GM21515 (cell line): Measurements from ENCODE around the gene VWA1.
A peak's percentile ranks its signal among the peaks of the same experiment; 100 is the strongest.
"Not testable (repeated sequence)": the region's sequence is repeated elsewhere in the genome, so short reads cannot be mapped to it uniquely, and the experiment has no call there.

Source experiments
- ATAC-seq: cut with Tn5 transposase; IDR thresholded peaks from one replicate; pipeline ENCODE4 v1.9.1; 2021; ENCODE audit not compliant: unreplicated experiment

The VWA1 gene

GRCh38 chr1:1402901-1403392 is 32.5 kb upstream of the VWA1 start:
- not testable (repeated sequence) for ATAC-seq

GRCh38 chr1:1403653-1404052 is 31.8 kb upstream of the VWA1 start:
- ATAC-seq, result no peak

- no peak for ATAC-seq
These were observed 29.2 kb upstream of the VWA1 start for GRCh38 chr1:1406101-1406820.

- ATAC-seq, result peak; percentile 86
These were observed 28.5 kb upstream of the VWA1 start, which contains the start of gene MRPL20 for GRCh38 chr1:1406821-1407635. Gene MRPL20 (minus strand): TSS chr1:1407293. CDS start chr1:1407217, 76 bp downstream.

GRCh38 chr1:1407636-1408318 is 27.7 kb upstream of the VWA1 start:
- ATAC-seq, result peak; percentile 26

- ATAC-seq, result not testable (repeated sequence)
These were observed 25.3 kb upstream of the VWA1 start for GRCh38 chr1:1410238-1410637.

- ATAC-seq, result no peak
These were observed 23.9 kb upstream of the VWA1 start for GRCh38 chr1:1411626-1412025.

GRCh38 chr1:1412311-1412902 is 23.1 kb upstream of the VWA1 start:
- ATAC-seq, result not testable (repeated sequence)

GRCh38 chr1:1415751-1416150 is 19.7 kb upstream of the VWA1 start:
- ATAC-seq, result no peak

- ATAC-seq, result not testable (repeated sequence)
These were observed 18.1 kb upstream of the VWA1 start for GRCh38 chr1:1417396-1417795.

GRCh38 chr1:1417825-1418463 is 17.5 kb upstream of the VWA1 start:
- not testable (repeated sequence) for ATAC-seq

GRCh38 chr1:1418464-1419362 is 16.8 kb upstream of the VWA1 start:
- no peak for ATAC-seq

- no peak for ATAC-seq
These were observed 16.1 kb upstream of the VWA1 start for GRCh38 chr1:1419363-1419812.

- no peak for ATAC-seq
These were observed 15.5 kb upstream of the VWA1 start for GRCh38 chr1:1419813-1420653.

GRCh38 chr1:1420654-1421141 is 14.8 kb upstream of the VWA1 start:
- ATAC-seq, result no peak

- no peak for ATAC-seq
These were observed 14.2 kb upstream of the VWA1 start, which contains the start of gene ANKRD65 for GRCh38 chr1:1421147-1421906. Gene ANKRD65 (minus strand): TSS chr1:1421276. CDS start chr1:1421005, 271 bp downstream.

- no peak for ATAC-seq
These were observed 13.5 kb upstream of the VWA1 start for GRCh38 chr1:1421907-1422464.
